Rectal smooth muscle tissue (tissue), 1 donor: Measurements from ENCODE around the gene ATP1A3.

Experiments used
- H3K27ac ChIP-seq: one replicate; pipeline ENCODE4 v1.7.0; 2013; ENCODE audit warnings: low read depth, low read length, inconsistent platforms
- H3K27me3 ChIP-seq: one replicate; pipeline ENCODE4 v1.7.0; 2013; ENCODE audit warnings: low read length; ENCODE audit not compliant: control insufficient read depth, insufficient read depth
- H3K36me3 ChIP-seq: one replicate; pipeline ENCODE4 v1.7.0; 2013; ENCODE audit warnings: low read length; ENCODE audit not compliant: control insufficient read depth, insufficient read depth
- H3K4me1 ChIP-seq: one replicate; pipeline ENCODE4 v1.7.0; 2013; ENCODE audit warnings: low read length; ENCODE audit not compliant: control insufficient read depth, insufficient read depth
- H3K4me3 ChIP-seq: one replicate; pipeline ENCODE4 v1.7.0; 2013; ENCODE audit warnings: low read length
- H3K9ac ChIP-seq: one replicate; pipeline ENCODE4 v1.7.0; 2013; ENCODE audit warnings: low read length

ATP1A3 gene

DNA sequence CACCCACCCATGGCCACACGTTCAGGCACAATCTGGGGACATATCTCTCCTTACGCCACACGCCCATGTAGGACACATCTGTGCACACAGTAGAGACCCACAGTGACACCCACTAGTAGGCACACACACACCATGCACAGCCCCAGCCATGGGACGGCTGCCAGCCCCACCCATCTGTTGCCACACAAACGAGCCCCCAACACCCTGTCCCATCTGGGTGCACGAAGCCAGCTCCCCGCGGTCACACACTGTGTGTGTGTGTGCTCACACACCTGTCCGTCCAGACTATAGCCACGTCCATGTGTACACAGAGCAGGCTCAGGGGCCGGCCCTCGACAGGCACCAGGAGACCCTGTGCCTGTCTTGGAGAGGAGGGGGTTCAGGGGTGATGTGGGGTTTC lies 76.4 kb downstream of the ATP1A3 start:
- Histone ChIP-seq H3K27ac (no peak overlapping the region), H3K4me3 (no peak overlapping the region), H3K36me3 (no peaks in the 10 kb centered on the region), H3K27me3 (peaks cover 50% of the 10 kb centered on the region), H3K4me1 (no peaks in the 10 kb centered on the region), H3K9ac (no peak overlapping the region)
